IMR-90 (cell line): ENCODE measurements around the gene HGFAC. TPM values are rescaled to one million over a fixed set of nuclear protein-coding genes. Genes with fewer than 3 reads are reported as not detected.

Experiments used
- ATAC-seq: fragments of 200-7000 bp; cut with Tn5 transposase; 2 replicates; pipeline ENCODE4 v1.9.1; 2020; ENCODE audit warnings: low read depth, mild to moderate bottlenecking, moderate library complexity
- BruUV-seq: library from RNA; stranded (reverse); fragments of 400-500 nt; replicated peaks from 2 replicates; lab custom pipeline; 2021; lab: Mats Ljungman, UMichigan
- CTCF ChIA-PET: fragments of 300-600 bp; formaldehyde crosslinking; extraction: SDS; loops from one replicate; lab custom pipeline; 2021; ENCODE audit warnings: antibody characterized with exemption; lab: Yijun Ruan, JAX
- POLR2A ChIA-PET: fragments of 300-600 bp; sonication (Branson Sonifier 250); formaldehyde crosslinking; loops from one replicate; lab custom pipeline; 2022; ENCODE audit warnings: antibody characterized with exemption; ENCODE audit not compliant: unreplicated experiment; lab: Charles Lee
- DNase-seq: peaks from one replicate; pipeline ENCODE4 v3.0.0; 2013
- H2AFZ ChIP-seq: replicated peaks from 2 replicates; pipeline ENCODE3; 2013; ENCODE audit warnings: low read length, mild to moderate bottlenecking; ENCODE audit not compliant: poor library complexity
- H2AK5ac ChIP-seq: 2 replicates; pipeline ENCODE4 v1.6.1; 2013; ENCODE audit warnings: low read depth, low read length, inconsistent platforms
- H2AK9ac ChIP-seq: replicated peaks from 2 replicates; pipeline ENCODE3; 2013; ENCODE audit warnings: mild to moderate bottlenecking, low read depth, low read length, moderate library complexity; ENCODE audit not compliant: poor library complexity
- H2BK120ac ChIP-seq: 2 replicates; pipeline ENCODE4 v1.6.1; 2013; ENCODE audit warnings: low read depth, low read length, inconsistent platforms
- H2BK15ac ChIP-seq: 3 replicates; pipeline ENCODE4 v1.6.1; 2013; ENCODE audit warnings: low read depth, low read length, inconsistent platforms
- H2BK20ac ChIP-seq: 2 replicates; pipeline ENCODE4 v1.6.1; 2013; ENCODE audit warnings: low read depth, mild to moderate bottlenecking, inconsistent platforms, low read length, moderate library complexity
- H2BK5ac ChIP-seq: 2 replicates; pipeline ENCODE4 v1.6.1; 2013; ENCODE audit warnings: mild to moderate bottlenecking, low read depth, low read length, inconsistent platforms; ENCODE audit not compliant: poor library complexity, severe bottlenecking
- H3K14ac ChIP-seq: replicated peaks from 2 replicates; pipeline ENCODE4 v1.6.1; 2013; ENCODE audit warnings: low read depth, low read length, inconsistent platforms
- H3K18ac ChIP-seq: 2 replicates; pipeline ENCODE4 v1.6.1; 2013; ENCODE audit warnings: low read depth, low read length, control low read depth
- H3K23ac ChIP-seq: 2 replicates; pipeline ENCODE4 v1.6.1; 2013; ENCODE audit warnings: low read depth, low read length, inconsistent platforms
- H3K27ac ChIP-seq: 2 replicates; pipeline ENCODE4 v1.5.1; 2013; ENCODE audit warnings: mild to moderate bottlenecking, control low read depth, low read length; ENCODE audit not compliant: insufficient read depth
- H3K27me3 ChIP-seq: 2 replicates; pipeline ENCODE4 v1.6.1; 2013; ENCODE audit warnings: low read length; ENCODE audit not compliant: control insufficient read depth, insufficient read depth
- H3K36me3 ChIP-seq: 2 replicates; pipeline ENCODE4 v1.6.1; 2013; ENCODE audit warnings: low read length, mixed read lengths; ENCODE audit not compliant: control insufficient read depth, insufficient read depth
- H3K4ac ChIP-seq: 2 replicates; pipeline ENCODE4 v1.6.1; 2013; ENCODE audit warnings: low read depth, low read length, inconsistent platforms
- H3K4me1 ChIP-seq: 2 replicates; pipeline ENCODE4 v1.6.1; 2013; ENCODE audit warnings: low read length, mixed read lengths; ENCODE audit not compliant: control insufficient read depth, insufficient read depth
- H3K4me2 ChIP-seq: 2 replicates; pipeline ENCODE4 v1.6.1; 2013; ENCODE audit warnings: low read depth, mild to moderate bottlenecking, control low read depth, low read length, moderate library complexity
- H3K4me3 ChIP-seq: 2 replicates; pipeline ENCODE4 v1.5.1; 2013; ENCODE audit warnings: low read depth, mild to moderate bottlenecking, control low read depth, low read length, moderate library complexity; ENCODE audit not compliant: insufficient read depth
- H3K56ac ChIP-seq: 2 replicates; pipeline ENCODE4 v1.6.1; 2013; ENCODE audit warnings: low read length, inconsistent platforms; ENCODE audit not compliant: insufficient read depth; ENCODE audit errors: extremely low read depth
- H3K79me1 ChIP-seq, 2 experiments: 2 replicates each; pipeline ENCODE4 v1.6.1; 2013; ENCODE audit warnings: low read length in 2 of 2, inconsistent platforms in 1 of 2, low read depth in 1 of 2
- H3K9ac ChIP-seq: 2 replicates; pipeline ENCODE4 v1.6.1; 2013; ENCODE audit warnings: low read depth, low read length, control low read depth
- H3K9me1 ChIP-seq: 2 replicates; pipeline ENCODE4 v1.6.1; 2013; ENCODE audit warnings: low read length, inconsistent platforms; ENCODE audit not compliant: insufficient read depth
- H3K9me3 ChIP-seq: 2 replicates; pipeline ENCODE4 v1.6.1; 2013; ENCODE audit warnings: low read length; ENCODE audit not compliant: control insufficient read depth, insufficient read depth
- H4K20me1 ChIP-seq: 2 replicates; pipeline ENCODE4 v1.6.1; 2013; ENCODE audit warnings: low read length, inconsistent platforms; ENCODE audit not compliant: insufficient read depth
- H4K5ac ChIP-seq: 2 replicates; pipeline ENCODE4 v1.6.1; 2013; ENCODE audit warnings: mild to moderate bottlenecking, low read depth, low read length, control low read depth
- H4K8ac ChIP-seq, 2 experiments: 2 replicates each; pipeline ENCODE4 v1.6.1; 2013; ENCODE audit warnings: low read depth in 2 of 2, low read length in 2 of 2, control low read depth in 1 of 2, inconsistent platforms in 1 of 2
- H4K91ac ChIP-seq: 2 replicates; pipeline ENCODE4 v1.6.1; 2013; ENCODE audit warnings: low read depth, low read length, inconsistent platforms; ENCODE audit not compliant: insufficient read depth
- BHLHE40 ChIP-seq: fragments of 150-350 bp; IDR thresholded peaks from 2 replicates; pipeline ENCODE4 v1.6.1; 2016; ENCODE audit warnings: mild to moderate bottlenecking, low read depth, low read length
- CEBPB ChIP-seq: IDR thresholded peaks from 2 replicates; pipeline ENCODE4 v1.6.1; 2012; ENCODE audit warnings: low read depth, low read length, improper control_type of control experiment
- CHD1 ChIP-seq: IDR thresholded peaks from 2 replicates; pipeline ENCODE4 v1.6.1; 2012; ENCODE audit warnings: low read depth, low read length, improper control_type of control experiment
- FOS ChIP-seq: fragments of 150-350 bp; IDR thresholded peaks from 2 replicates; pipeline ENCODE4 v1.6.1; 2016; ENCODE audit warnings: low read depth, low read length
- MAFK ChIP-seq: IDR thresholded peaks from 2 replicates; pipeline ENCODE4 v1.6.1; 2012; ENCODE audit warnings: low read depth, low read length, improper control_type of control experiment
- MAZ ChIP-seq: IDR thresholded peaks from 2 replicates; pipeline ENCODE4 v1.6.1; 2012; ENCODE audit warnings: low read depth, mild to moderate bottlenecking, low read length, improper control_type of control experiment, moderate library complexity, borderline replicate concordance
- MXI1 ChIP-seq: IDR thresholded peaks from 2 replicates; pipeline ENCODE4 v1.6.1; 2012; ENCODE audit warnings: low read depth, mild to moderate bottlenecking, low read length, moderate library complexity, borderline replicate concordance
- NFE2L2 ChIP-seq: fragments of 150-350 bp; IDR thresholded peaks from 2 replicates; pipeline ENCODE4 v1.6.1; 2016; ENCODE audit warnings: low read depth, mild to moderate bottlenecking, low read length
- POLR2A ChIP-seq: IDR thresholded peaks from 2 replicates; pipeline ENCODE4 v1.6.1; 2012; ENCODE audit warnings: mild to moderate bottlenecking, low read depth, low read length
- RCOR1 ChIP-seq: IDR thresholded peaks from 2 replicates; pipeline ENCODE4 v1.6.1; 2012; ENCODE audit warnings: mild to moderate bottlenecking, low read length, improper control_type of control experiment; ENCODE audit not compliant: insufficient replicate concordance
- RFX5 ChIP-seq: IDR thresholded peaks from 2 replicates; pipeline ENCODE4 v1.8.0; 2012; ENCODE audit warnings: low read depth, mild to moderate bottlenecking, low read length, moderate library complexity
- SMC3 ChIP-seq: fragments of 150-350 bp; IDR thresholded peaks from 2 replicates; pipeline ENCODE4 v1.6.1; 2016; ENCODE audit warnings: low read depth, mild to moderate bottlenecking, antibody characterized with exemption, low read length, moderate library complexity
- WGBS, 2 experiments: methylation state at CpG; one replicate each; pipeline versions ENCODE4 v1.1.5 to v1.1.7; 2013; ENCODE audit warnings: missing lambda C conversion rate in 2 of 2; ENCODE audit not compliant: insufficient read length in 1 of 2; ENCODE audit errors: extremely low coverage in 2 of 2; 5-methylcytosine and 5-hydroxymethylcytosine counted together
- dilution Hi-C: fragments of 300-500 bp; cut with HindIII; formaldehyde crosslinking; loops from one replicate; pipeline ENCODE4 v1.14.3; 2018; ENCODE audit warnings: low sequenced_read_pairs; ENCODE audit not compliant: unreplicated experiment
- in situ Hi-C: fragments of 300-500 bp; cut with MboI; formaldehyde crosslinking; loops from 3 replicates; pipeline ENCODE4 v1.14.3; 2019; ENCODE audit warnings: low sequenced_read_pairs, inconsistent platforms, mixed read lengths
- intact Hi-C: fragments of 100-400 bp; cut with micrococcal nuclease; formaldehyde crosslinking; loops from 2 replicates; pipeline ENCODE4 v1.10.0; 2022
- polyA plus RNA-seq, 3 experiments: library from polyadenylated mRNA; depleted of rRNA; stranded (reverse); fragments of >200 nt; gene quantifications; 2 replicates each; pipeline ENCODE4 v1.2.3, GENCODE V29; 2012; ENCODE audit warnings: low replicate concordance in 1 of 3
- total RNA-seq: library from RNA; depleted of rRNA; stranded (reverse); fragments of >200 nt; gene quantifications from 2 replicates; pipeline ENCODE4 v1.2.3, GENCODE V29; 2012
- TF ChIP-seq, protein P1 (sequence below): fragments of 150-350 bp; IDR thresholded peaks from 2 replicates; pipeline ENCODE4 v1.6.1; 2017; ENCODE audit warnings: mild to moderate bottlenecking, antibody characterized with exemption, low read length, low read depth
- TF ChIP-seq, protein P2 (sequence below): conservative IDR thresholded peaks from 2 replicates; pipeline ENCODE4 v1.5.1; 2012; ENCODE audit warnings: mild to moderate bottlenecking, low read depth, low read length, improper control_type of control experiment

Gene HGFAC
- total and polyA plus RNA-seq, 2 of the 4 experiments (the other 2 are of a cell fraction): 0.05 TPM; not detected in 1

DNA sequence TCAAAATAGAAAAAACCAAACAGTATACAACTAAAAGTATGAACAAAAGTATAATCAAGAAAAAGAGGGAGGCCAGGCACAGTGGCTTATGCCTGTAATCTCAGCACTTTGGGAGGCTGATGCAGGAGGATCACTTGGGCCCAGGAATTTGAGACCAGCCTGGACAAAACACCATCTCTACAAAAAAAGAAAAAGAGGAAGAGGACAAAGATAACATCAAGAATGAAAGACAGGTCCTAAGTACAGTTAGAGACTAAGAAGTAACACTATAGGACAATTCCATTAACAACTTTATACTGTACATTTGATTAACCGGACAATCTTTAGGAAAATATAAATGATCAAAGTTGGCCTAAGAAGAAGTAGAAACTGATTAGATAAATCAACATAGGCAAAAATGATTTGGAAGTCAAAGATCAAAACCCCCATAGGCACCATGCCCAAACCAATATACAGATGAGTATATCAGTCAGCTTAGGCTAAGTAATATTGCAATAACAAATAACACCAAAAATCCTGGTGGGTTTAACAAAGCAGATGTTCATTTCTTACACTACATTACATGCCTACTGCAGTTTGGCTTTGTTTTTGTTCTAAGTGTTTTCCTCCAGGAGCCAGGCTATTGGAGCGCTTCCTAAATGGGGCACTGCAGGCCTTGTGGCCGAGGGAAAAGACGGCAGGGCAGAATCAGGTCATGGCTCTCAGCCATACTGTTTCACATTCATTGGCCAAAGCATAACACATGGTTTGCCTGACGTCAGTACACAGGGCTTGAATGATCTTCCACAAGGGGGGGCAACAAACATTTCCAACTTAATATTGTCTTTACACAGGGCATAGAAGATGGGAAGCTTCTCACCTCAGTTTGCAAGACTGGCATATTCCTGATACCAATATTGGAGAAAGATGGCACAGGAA is 42.2 kb upstream of the HGFAC start:
- no TSS peak for BruUV-seq
- no peak for DNase-seq
- intact Hi-C loops: no loop called here
- no peak for TF ChIP-seq POLR2A
- no peak for TF ChIP-seq RFX5
- no peak for TF ChIP-seq MAZ
- TF ChIP-seq RCOR1: no peak
- TF ChIP-seq FOS: no peak
- TF ChIP-seq, protein P1, sequence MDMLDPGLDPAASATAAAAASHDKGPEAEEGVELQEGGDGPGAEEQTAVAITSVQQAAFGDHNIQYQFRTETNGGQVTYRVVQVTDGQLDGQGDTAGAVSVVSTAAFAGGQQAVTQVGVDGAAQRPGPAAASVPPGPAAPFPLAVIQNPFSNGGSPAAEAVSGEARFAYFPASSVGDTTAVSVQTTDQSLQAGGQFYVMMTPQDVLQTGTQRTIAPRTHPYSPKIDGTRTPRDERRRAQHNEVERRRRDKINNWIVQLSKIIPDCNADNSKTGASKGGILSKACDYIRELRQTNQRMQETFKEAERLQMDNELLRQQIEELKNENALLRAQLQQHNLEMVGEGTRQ: no peak
- no peak for TF ChIP-seq CEBPB
- no peak for TF ChIP-seq CHD1
- TF ChIP-seq MAFK: no peak
- TF ChIP-seq SMC3: no peak
- TF ChIP-seq, protein P2, sequence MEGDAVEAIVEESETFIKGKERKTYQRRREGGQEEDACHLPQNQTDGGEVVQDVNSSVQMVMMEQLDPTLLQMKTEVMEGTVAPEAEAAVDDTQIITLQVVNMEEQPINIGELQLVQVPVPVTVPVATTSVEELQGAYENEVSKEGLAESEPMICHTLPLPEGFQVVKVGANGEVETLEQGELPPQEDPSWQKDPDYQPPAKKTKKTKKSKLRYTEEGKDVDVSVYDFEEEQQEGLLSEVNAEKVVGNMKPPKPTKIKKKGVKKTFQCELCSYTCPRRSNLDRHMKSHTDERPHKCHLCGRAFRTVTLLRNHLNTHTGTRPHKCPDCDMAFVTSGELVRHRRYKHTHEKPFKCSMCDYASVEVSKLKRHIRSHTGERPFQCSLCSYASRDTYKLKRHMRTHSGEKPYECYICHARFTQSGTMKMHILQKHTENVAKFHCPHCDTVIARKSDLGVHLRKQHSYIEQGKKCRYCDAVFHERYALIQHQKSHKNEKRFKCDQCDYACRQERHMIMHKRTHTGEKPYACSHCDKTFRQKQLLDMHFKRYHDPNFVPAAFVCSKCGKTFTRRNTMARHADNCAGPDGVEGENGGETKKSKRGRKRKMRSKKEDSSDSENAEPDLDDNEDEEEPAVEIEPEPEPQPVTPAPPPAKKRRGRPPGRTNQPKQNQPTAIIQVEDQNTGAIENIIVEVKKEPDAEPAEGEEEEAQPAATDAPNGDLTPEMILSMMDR: no peak
- TF ChIP-seq MXI1: no peak
- TF ChIP-seq BHLHE40: no peak
- no peak for TF ChIP-seq NFE2L2

More for the DNA sequence above, 42.2 kb upstream of the HGFAC start:
- Histone ChIP-seq H4K20me1 (peaks cover 14% of the 10 kb centered on the region; the same call in 1 of the 2 replicates), H3K9ac (no peak overlapping the region), H2AK5ac (no peak overlapping the region), H3K4me1 (peaks cover 6% of the 10 kb centered on the region), H3K27me3 (no peaks in the 10 kb centered on the region), H2BK120ac (no peak overlapping the region), H3K56ac (no peak overlapping the region), H4K91ac (no peak overlapping the region), H3K79me1 (peaks cover 0 to 14% of the 10 kb centered on the region in 2 experiments; a peak in 3 of 4 replicates), H3K9me3 (peaks cover 4% of the 10 kb centered on the region), H3K14ac (no peak overlapping the region), H3K18ac (no peak overlapping the region), H2AFZ (no peak overlapping the region), H3K4me2 (no peak overlapping the region), H2BK15ac (no peak overlapping the region), H2BK5ac (no peak overlapping the region), H3K27ac (no peak overlapping the region), H3K23ac (no peak overlapping the region), H2BK20ac (no peak overlapping the region), H4K5ac (no peak overlapping the region), H3K9me1 (peaks cover 16% of the 10 kb centered on the region), H2AK9ac (no peak overlapping the region), H4K8ac (no peak overlapping the region), H3K4ac (no peak overlapping the region), H3K36me3 (no peaks in the 10 kb centered on the region; the same call in 1 of the 2 replicates), H3K4me3 (no peak overlapping the region)
- WGBS, 2 experiments: 94% methylated on average over 3 of the region's 5 CpGs; no CpG with 5 or more reads in 1 of the 2 experiments
- in situ Hi-C loops: no loop called here
- ChIA-PET POLR2A (no interaction called here), CTCF (interaction anchor here (1.1 kb wide), 1 partner anchor 11 kb away, joined by 3 read pairs; no protein-coding TSS in a partner anchor)
- no peak for ATAC-seq
- dilution Hi-C loops: no loop called here
